ENCODE results near the gene GPR107. TPM values are rescaled to one million over a fixed set of nuclear protein-coding genes. Genes with fewer than 3 reads are reported as not detected.
"Not testable (repeated sequence)": the region's sequence is repeated elsewhere in the genome, so short reads cannot be mapped to it uniquely, and the experiment has no call there.

GPR107 gene
- total and polyA plus RNA-seq, 2 experiments from 2014 or later = 6.2 to 30.7 TPM

GRCh38 chr9:130003943-130004552 is 49.7 kb upstream of the GPR107 start:
- Histone ChIP-seq H2AFZ (no peak overlapping the region), H3F3A (replicated peaks; ENCODE audit: low read depth) (0 out of 2 replicates have a peak, but pooled peaks cover 5% of the 10 kb centered on the region), H3K9me2 (ENCODE audit: insufficient read depth) (no peaks in the 10 kb centered on the region), H3K4me3 (no peak overlapping the region), H4K20me1 (replicated peaks; ENCODE audit: insufficient read depth) (no peaks in the 10 kb centered on the region; the same call in 1 of the 2 replicates), H3K79me2 (replicated peaks; ENCODE audit: insufficient read depth) (peaks cover 24% of the 10 kb centered on the region), H3K27ac (ENCODE audit: low read depth) (no peak overlapping the region), H3K27me3 (ENCODE audit: insufficient read depth) (no peaks in the 10 kb centered on the region), H3K4me1 (ENCODE audit: insufficient read depth) (0 out of 2 replicates have a peak, but pooled peaks cover 4% of the 10 kb centered on the region), H3K36me3 (ENCODE audit: insufficient read depth) (no peaks in the 10 kb centered on the region), H3K4me2 (no peak overlapping the region)
- no peak for DNase-seq (ENCODE audit: low spot score)
- no peak for ATAC-seq
- H3K9me3 Mint-ChIP-seq = no peaks in the 10 kb centered on the region
- no peak overlapping the region for H3K4me3 Mint-ChIP-seq
- no peaks in the 10 kb centered on the region for H3K36me3 Mint-ChIP-seq (ENCODE audit: low read depth)
- TF ChIP-seq JUNB (IDR thresholded peaks at IDR 0.05; ENCODE audit: unreplicated experiment) (no peak), CREB1 (CRISPR knock-in tag; IDR thresholded peaks at IDR 0.05; ENCODE audit: low read depth) (no peak), STAT1 (IDR thresholded peaks at IDR 0.05; ENCODE audit: unreplicated experiment) (no peak), POLR2AphosphoS5 (IDR thresholded peaks at IDR 0.05; ENCODE audit: low read depth) (no peak), EZH2phosphoT487 (IDR thresholded peaks at IDR 0.05; ENCODE audit: unreplicated experiment) (no peak)
- peaks cover 7% of the 10 kb centered on the region for H3K4me1 Mint-ChIP-seq
- H3K27ac Mint-ChIP-seq = no peak overlapping the region
- peaks cover 4% of the 10 kb centered on the region for H3K27me3 Mint-ChIP-seq (ENCODE audit: insufficient read depth, low read depth, poor library complexity)

DNA sequence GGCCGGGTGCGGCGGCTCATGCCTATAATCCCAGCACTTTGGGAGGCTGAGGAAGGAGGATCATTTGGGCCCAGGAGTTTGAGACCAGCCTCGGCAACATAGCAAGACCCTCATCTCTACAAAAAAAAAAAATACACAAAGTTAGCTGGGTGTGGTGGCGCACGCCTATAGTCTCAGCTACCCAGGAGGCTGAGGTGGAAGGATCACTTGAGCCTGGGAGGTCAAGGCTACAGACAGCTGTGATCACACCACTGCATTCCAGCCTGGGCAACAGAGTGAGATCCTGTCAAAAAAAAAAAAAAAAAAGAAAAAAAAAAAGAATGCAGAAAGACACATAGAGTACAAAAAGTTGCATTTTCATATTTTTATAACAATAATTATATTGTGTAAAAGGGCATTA is 46.8 kb upstream of the GPR107 start:
- H2AFZ ChIP-seq; H3K27ac ChIP-seq (ENCODE audit: low read depth); H3K9me2 ChIP-seq (ENCODE audit: insufficient read depth); H3K4me2 ChIP-seq; H3K4me3 ChIP-seq; H4K20me1 ChIP-seq (replicated peaks; ENCODE audit: insufficient read depth); H3K36me3 ChIP-seq (ENCODE audit: insufficient read depth); ATAC-seq; DNase-seq (ENCODE audit: low spot score); H3K27me3 ChIP-seq (ENCODE audit: insufficient read depth); H3K27me3 Mint-ChIP-seq (ENCODE audit: insufficient read depth, low read depth, poor library complexity); H3K4me3 Mint-ChIP-seq; H3K4me1 ChIP-seq (ENCODE audit: insufficient read depth); H3F3A ChIP-seq (replicated peaks; ENCODE audit: low read depth); H3K4me1 Mint-ChIP-seq; H3K9me3 Mint-ChIP-seq; H3K36me3 Mint-ChIP-seq (ENCODE audit: low read depth); H3K27ac Mint-ChIP-seq: not testable (repeated sequence)
- peaks cover 20% of the 10 kb centered on the region for H3K79me2 ChIP-seq (replicated peaks; ENCODE audit: insufficient read depth)

GRCh38 chr9:130008538-130008937 is 45.2 kb upstream of the GPR107 start:
- peaks cover 2% of the 10 kb centered on the region for H3K27me3 Mint-ChIP-seq (ENCODE audit: insufficient read depth, low read depth, poor library complexity)
- no peak overlapping the region for H3K27ac ChIP-seq (ENCODE audit: low read depth)
- H3K4me3 ChIP-seq = no peak overlapping the region
- no peak overlapping the region for H2AFZ ChIP-seq
- H3K4me1 Mint-ChIP-seq = no peaks in the 10 kb centered on the region; the same call in 2 of the 3 replicates
- TF ChIP-seq CREB1 (CRISPR knock-in tag; IDR thresholded peaks at IDR 0.05; ENCODE audit: low read depth) = no peak
- no peak overlapping the region for H3K4me3 Mint-ChIP-seq
- H3K9me2 ChIP-seq (ENCODE audit: insufficient read depth) = no peaks in the 10 kb centered on the region
- 0 out of 2 replicates have a peak, but pooled peaks cover 5% of the 10 kb centered on the region for H3F3A ChIP-seq (replicated peaks; ENCODE audit: low read depth)
- ATAC-seq (no peak), DNase-seq (ENCODE audit: low spot score) (no peak)
- H3K27me3 ChIP-seq (ENCODE audit: insufficient read depth) = no peaks in the 10 kb centered on the region
- no peaks in the 10 kb centered on the region for H3K36me3 ChIP-seq (ENCODE audit: insufficient read depth)
- H4K20me1 ChIP-seq (replicated peaks; ENCODE audit: insufficient read depth) = peaks cover 2% of the 10 kb centered on the region; the same call in 1 of the 2 replicates
- H3K79me2 ChIP-seq (replicated peaks; ENCODE audit: insufficient read depth) = peaks cover 16% of the 10 kb centered on the region
- H3K36me3 Mint-ChIP-seq (ENCODE audit: low read depth) = peaks cover 3% of the 10 kb centered on the region; the same call in 1 of the 3 replicates
- no peaks in the 10 kb centered on the region for H3K9me3 Mint-ChIP-seq
- H3K4me1 ChIP-seq (ENCODE audit: insufficient read depth) = no peaks in the 10 kb centered on the region
- no peak overlapping the region for H3K27ac Mint-ChIP-seq
- H3K4me2 ChIP-seq = no peak overlapping the region

GRCh38 chr9:130009546-130009945 is 44.2 kb upstream of the GPR107 start:
- H3K4me2 ChIP-seq; H3K4me3 ChIP-seq; H3K4me1 ChIP-seq (ENCODE audit: insufficient read depth); H3K9me2 ChIP-seq (ENCODE audit: insufficient read depth); H3K27ac ChIP-seq (ENCODE audit: low read depth); H3K27ac Mint-ChIP-seq; H3K4me1 Mint-ChIP-seq; ATAC-seq; H3K36me3 ChIP-seq (ENCODE audit: insufficient read depth); H3F3A ChIP-seq (replicated peaks; ENCODE audit: low read depth); H3K79me2 ChIP-seq (replicated peaks; ENCODE audit: insufficient read depth); H3K9me3 Mint-ChIP-seq; DNase-seq (ENCODE audit: low spot score); H3K4me3 Mint-ChIP-seq; H3K36me3 Mint-ChIP-seq (ENCODE audit: low read depth); H2AFZ ChIP-seq; H3K27me3 Mint-ChIP-seq (ENCODE audit: insufficient read depth, low read depth, poor library complexity); H4K20me1 ChIP-seq (replicated peaks; ENCODE audit: insufficient read depth); H3K27me3 ChIP-seq (ENCODE audit: insufficient read depth): not testable (repeated sequence)

All from GM23338 (cell line).